Fibroblast of lung (primary cell): ENCODE results near the gene FOXD1. TPM values are rescaled to one million over a fixed set of nuclear protein-coding genes. Genes with fewer than 3 reads are reported as not detected.

Experiments used
- DNase-seq, 2 donors: peaks; one replicate each; pipeline versions ENCODE4 v3.0.0 to v3.0.0-alpha.2; 2010; ENCODE audit warnings: low read depth in 2 of 2
- H2AFZ ChIP-seq: 2 replicates; pipeline ENCODE4 v1.5.1; 2012; ENCODE audit warnings: low read length, control low read depth, inconsistent platforms
- H3K27ac ChIP-seq: 2 replicates; pipeline ENCODE4 v1.5.1; 2011; ENCODE audit warnings: low read length, control low read depth; ENCODE audit not compliant: insufficient read depth
- H3K27me3 ChIP-seq: 2 replicates; pipeline ENCODE4 v1.5.1; 2011; ENCODE audit warnings: mild to moderate bottlenecking, low read length; ENCODE audit not compliant: control insufficient read depth, insufficient read depth
- H3K36me3 ChIP-seq: 2 replicates; pipeline ENCODE4 v1.5.1; 2011; ENCODE audit warnings: low read length; ENCODE audit not compliant: control insufficient read depth, insufficient read depth
- H3K4me1 ChIP-seq: 2 replicates; pipeline ENCODE4 v1.5.1; 2011; ENCODE audit warnings: low read length; ENCODE audit not compliant: control insufficient read depth, insufficient read depth; ENCODE audit errors: extremely low read depth
- H3K4me2 ChIP-seq: 2 replicates; pipeline ENCODE4 v1.5.1; 2011; ENCODE audit warnings: low read length, control low read depth; ENCODE audit not compliant: insufficient read depth; ENCODE audit errors: extremely low read depth
- H3K4me3 ChIP-seq, 4 experiments: fragments of 200-600 bp in 1 of 4; sonication (generic) in 1 of 4; replicated peaks in 1 of 4; 2 replicates each; pipeline ENCODE4 v1.5.1; 2011 to 2016; ENCODE audit warnings: low read length in 4 of 4, low read depth in 3 of 4, mild to moderate bottlenecking in 3 of 4, control low read depth in 2 of 4, inconsistent platforms in 1 of 4, mixed read lengths in 1 of 4; ENCODE audit not compliant: insufficient read depth in 1 of 4; ENCODE audit errors: control extremely low read depth in 1 of 4
- H3K79me2 ChIP-seq: 2 replicates; pipeline ENCODE4 v1.5.1; 2012; ENCODE audit warnings: mild to moderate bottlenecking, low read length, inconsistent platforms; ENCODE audit not compliant: control insufficient read depth, insufficient read depth
- H3K9ac ChIP-seq: 2 replicates; pipeline ENCODE4 v1.5.1; 2011; ENCODE audit warnings: mild to moderate bottlenecking, low read length, control low read depth; ENCODE audit not compliant: insufficient read depth
- H3K9me3 ChIP-seq: 2 replicates; pipeline ENCODE4 v1.5.1; 2012; ENCODE audit warnings: low read depth, low read length; ENCODE audit not compliant: control insufficient read depth, insufficient read depth
- H4K20me1 ChIP-seq: 2 replicates; pipeline ENCODE4 v1.5.1; 2011; ENCODE audit warnings: low read length; ENCODE audit not compliant: control insufficient read depth, insufficient read depth; ENCODE audit errors: extremely low read depth
- EZH2 ChIP-seq: IDR thresholded peaks from 2 replicates; pipeline ENCODE4 v1.5.1; 2012; ENCODE audit warnings: low read length, control low read depth, mild to moderate bottlenecking; ENCODE audit errors: missing control alignments
- polyA plus RNA-seq, 2 donors: library from polyadenylated mRNA; depleted of rRNA in 1 of 2; stranded (reverse) in 1 of 2; unstranded in 1 of 2; fragments of >200 nt; gene quantifications; 2 replicates each; pipeline ENCODE4 v1.2.1, GENCODE V29; 2011 to 2012; ENCODE audit warnings: missing spikeins in 1 of 2
- total RNA-seq: library from RNA; depleted of rRNA; stranded (reverse); fragments of >200 nt; gene quantifications from 2 replicates; pipeline ENCODE4 v1.2.1, GENCODE V29; 2014
- TF ChIP-seq, protein P1 (sequence below), 2 donors: IDR thresholded peaks in 1 of 2; conservative IDR thresholded peaks in 1 of 2; 1 replicate in 1 of 2; 2 replicates in 1 of 2; pipeline ENCODE4 v1.5.1; 2011 to 2012; ENCODE audit warnings: low read length in 2 of 2, control low read depth in 1 of 2, inconsistent platforms in 1 of 2, low read depth in 1 of 2, mild to moderate bottlenecking in 1 of 2

The FOXD1 gene
- total and polyA plus RNA-seq, 2 donors (not counting 1 experiment from before 2014, with no cell fraction given), result 1.5 to 8.7 TPM

DNA sequence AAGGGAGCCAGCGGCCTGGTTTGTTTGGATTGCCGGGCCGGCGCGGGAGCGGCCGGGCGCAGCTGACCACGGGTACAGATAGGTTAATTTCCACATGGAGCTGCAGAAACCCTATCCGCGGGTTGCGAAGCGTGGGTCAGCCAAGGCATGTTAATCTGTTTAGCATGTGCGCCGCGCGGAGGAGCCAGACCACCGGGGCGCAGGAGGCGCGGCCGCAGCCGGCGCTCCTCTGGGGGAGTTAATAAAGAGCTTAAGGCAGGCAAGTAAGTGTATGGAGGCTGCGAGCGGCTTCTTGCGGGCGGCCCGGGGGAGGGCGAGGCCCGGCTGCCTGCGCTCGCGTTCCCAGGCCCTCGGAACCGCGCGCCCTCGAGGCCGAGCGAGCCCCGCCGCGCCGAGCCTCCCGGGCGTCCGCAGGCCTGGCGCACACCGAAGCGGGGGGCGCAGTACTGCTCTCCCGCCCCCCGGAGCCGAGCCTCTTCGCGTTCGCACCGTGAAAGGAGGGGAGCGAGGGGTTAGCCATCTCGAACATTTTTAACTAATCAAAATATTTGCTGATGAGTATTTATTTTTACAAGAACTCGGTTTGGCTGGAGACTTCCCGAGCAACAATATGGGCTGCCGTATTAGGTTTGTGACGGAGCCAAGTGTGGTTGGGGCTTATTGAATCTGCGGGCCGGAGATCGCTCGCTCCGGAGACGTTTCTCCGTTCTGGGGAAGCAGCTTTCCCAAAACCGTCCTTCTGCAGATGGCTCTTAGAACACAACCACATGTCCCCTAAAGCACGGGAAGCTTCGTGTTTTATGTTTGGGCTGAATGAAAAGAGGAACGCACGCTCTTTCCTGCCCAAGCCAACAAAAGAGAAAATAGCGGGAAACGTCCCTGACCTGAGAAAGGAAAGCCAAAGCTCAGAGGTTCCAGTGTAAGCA, 28.8 kb downstream of the FOXD1 start:
- Histone ChIP-seq H3K27ac (no peak overlapping the region), H3K27me3 (peaks cover 3% of the 10 kb centered on the region), H3K4me1 (peaks cover 2% of the 10 kb centered on the region), H3K9ac (no peak overlapping the region), H3K79me2 (no peaks in the 10 kb centered on the region), H3K9me3 (no peaks in the 10 kb centered on the region), H3K4me2 (peak overlapping the region; percentile 55), H3K36me3 (no peaks in the 10 kb centered on the region), H4K20me1 (no peaks in the 10 kb centered on the region), H3K4me3 (peak overlapping the region in 3 of 4 experiments; percentile 8 to 47 (median 29)), H2AFZ (peak overlapping the region; percentile 6)
- peak; percentile 90 to 93 for DNase-seq
- TF ChIP-seq, protein P1, sequence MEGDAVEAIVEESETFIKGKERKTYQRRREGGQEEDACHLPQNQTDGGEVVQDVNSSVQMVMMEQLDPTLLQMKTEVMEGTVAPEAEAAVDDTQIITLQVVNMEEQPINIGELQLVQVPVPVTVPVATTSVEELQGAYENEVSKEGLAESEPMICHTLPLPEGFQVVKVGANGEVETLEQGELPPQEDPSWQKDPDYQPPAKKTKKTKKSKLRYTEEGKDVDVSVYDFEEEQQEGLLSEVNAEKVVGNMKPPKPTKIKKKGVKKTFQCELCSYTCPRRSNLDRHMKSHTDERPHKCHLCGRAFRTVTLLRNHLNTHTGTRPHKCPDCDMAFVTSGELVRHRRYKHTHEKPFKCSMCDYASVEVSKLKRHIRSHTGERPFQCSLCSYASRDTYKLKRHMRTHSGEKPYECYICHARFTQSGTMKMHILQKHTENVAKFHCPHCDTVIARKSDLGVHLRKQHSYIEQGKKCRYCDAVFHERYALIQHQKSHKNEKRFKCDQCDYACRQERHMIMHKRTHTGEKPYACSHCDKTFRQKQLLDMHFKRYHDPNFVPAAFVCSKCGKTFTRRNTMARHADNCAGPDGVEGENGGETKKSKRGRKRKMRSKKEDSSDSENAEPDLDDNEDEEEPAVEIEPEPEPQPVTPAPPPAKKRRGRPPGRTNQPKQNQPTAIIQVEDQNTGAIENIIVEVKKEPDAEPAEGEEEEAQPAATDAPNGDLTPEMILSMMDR (conservative IDR thresholded peaks at IDR 0.05 in 1 of 2, IDR thresholded peaks at IDR 0.05 in 1 of 2; ENCODE audit: low read depth in 1 of 2, low read length in 2 of 2), result no peak
- no peak for TF ChIP-seq EZH2

DNA sequence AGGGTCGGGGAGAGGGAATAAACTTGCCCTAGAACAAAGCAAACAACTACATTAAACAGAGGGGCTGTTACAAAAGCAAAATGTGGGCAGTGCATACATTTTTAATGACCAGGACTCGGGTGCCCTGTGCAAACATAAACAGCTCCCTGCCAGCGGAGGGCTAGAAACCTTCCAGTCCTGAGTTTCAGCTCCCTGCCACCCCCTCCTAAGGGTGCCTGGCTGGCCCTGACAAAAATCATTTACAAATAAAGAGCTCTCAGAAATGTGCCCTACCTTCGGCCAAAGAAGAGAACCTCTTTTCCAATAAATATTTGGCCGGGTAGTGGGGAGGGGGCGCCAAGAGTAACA, 29.5 kb downstream of the FOXD1 start:
- H2AFZ ChIP-seq, result no peak overlapping the region
- no peak for DNase-seq
- H3K4me2 ChIP-seq, result peak overlapping the region; percentile 55
- H3K27me3 ChIP-seq, result peaks cover 3% of the 10 kb centered on the region
- H3K9ac ChIP-seq, result no peak overlapping the region
- H3K27ac ChIP-seq, result no peak overlapping the region
- H3K36me3 ChIP-seq, result no peaks in the 10 kb centered on the region
- no peaks in the 10 kb centered on the region for H4K20me1 ChIP-seq
- no peaks in the 10 kb centered on the region for H3K79me2 ChIP-seq
- TF ChIP-seq, protein P1 (conservative IDR thresholded peaks at IDR 0.05 in 1 of 2, IDR thresholded peaks at IDR 0.05 in 1 of 2; ENCODE audit: low read depth in 1 of 2, low read length in 2 of 2), result no peak
- TF ChIP-seq EZH2, result no peak
- no peaks in the 10 kb centered on the region for H3K9me3 ChIP-seq
- peak overlapping the region in 1 of 4 experiments; percentile 47 for H3K4me3 ChIP-seq
- H3K4me1 ChIP-seq, result peaks cover 2% of the 10 kb centered on the region

DNA sequence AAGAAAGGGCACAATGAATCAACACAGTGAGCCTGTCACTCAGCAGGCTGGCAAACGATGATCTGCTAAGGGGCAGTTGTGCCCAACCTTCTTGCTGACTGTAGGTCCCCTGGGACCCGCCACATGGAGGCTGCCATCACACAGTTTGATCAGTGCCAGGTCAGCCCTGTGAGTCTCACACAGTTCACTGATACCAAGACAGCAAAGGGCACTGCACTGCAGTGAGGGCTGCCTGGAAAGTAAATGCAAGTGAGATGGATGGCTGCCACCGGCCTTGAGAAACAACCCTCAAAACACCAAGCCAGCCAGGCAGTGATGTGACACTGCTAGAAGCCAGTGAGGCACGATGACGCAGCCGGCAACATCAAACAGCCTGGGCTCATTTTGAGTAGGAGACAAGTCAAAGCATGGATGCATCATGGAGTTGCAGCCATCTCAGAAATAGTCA, 30.3 kb downstream of the FOXD1 start:
- DNase-seq, result peak in 1 of 2 donors; percentile 58
- H3K9ac ChIP-seq, result no peak overlapping the region
- no peak overlapping the region for H3K27ac ChIP-seq

More for the DNA sequence above, 30.3 kb downstream of the FOXD1 start:
- Histone ChIP-seq H3K36me3 (no peaks in the 10 kb centered on the region), H4K20me1 (no peaks in the 10 kb centered on the region), H3K4me3 (no peak overlapping the region), H2AFZ (no peak overlapping the region), H3K27me3 (peaks cover 3% of the 10 kb centered on the region), H3K79me2 (no peaks in the 10 kb centered on the region), H3K9me3 (no peaks in the 10 kb centered on the region), H3K4me1 (peaks cover 2% of the 10 kb centered on the region), H3K4me2 (no peak overlapping the region)
- TF ChIP-seq, protein P1 (conservative IDR thresholded peaks at IDR 0.05 in 1 of 2, IDR thresholded peaks at IDR 0.05 in 1 of 2; ENCODE audit: low read depth in 1 of 2, low read length in 2 of 2), result no peak
- no peak for TF ChIP-seq EZH2
